ENCODE data around the gene PDGFRB.

The PDGFRB gene

DNA sequence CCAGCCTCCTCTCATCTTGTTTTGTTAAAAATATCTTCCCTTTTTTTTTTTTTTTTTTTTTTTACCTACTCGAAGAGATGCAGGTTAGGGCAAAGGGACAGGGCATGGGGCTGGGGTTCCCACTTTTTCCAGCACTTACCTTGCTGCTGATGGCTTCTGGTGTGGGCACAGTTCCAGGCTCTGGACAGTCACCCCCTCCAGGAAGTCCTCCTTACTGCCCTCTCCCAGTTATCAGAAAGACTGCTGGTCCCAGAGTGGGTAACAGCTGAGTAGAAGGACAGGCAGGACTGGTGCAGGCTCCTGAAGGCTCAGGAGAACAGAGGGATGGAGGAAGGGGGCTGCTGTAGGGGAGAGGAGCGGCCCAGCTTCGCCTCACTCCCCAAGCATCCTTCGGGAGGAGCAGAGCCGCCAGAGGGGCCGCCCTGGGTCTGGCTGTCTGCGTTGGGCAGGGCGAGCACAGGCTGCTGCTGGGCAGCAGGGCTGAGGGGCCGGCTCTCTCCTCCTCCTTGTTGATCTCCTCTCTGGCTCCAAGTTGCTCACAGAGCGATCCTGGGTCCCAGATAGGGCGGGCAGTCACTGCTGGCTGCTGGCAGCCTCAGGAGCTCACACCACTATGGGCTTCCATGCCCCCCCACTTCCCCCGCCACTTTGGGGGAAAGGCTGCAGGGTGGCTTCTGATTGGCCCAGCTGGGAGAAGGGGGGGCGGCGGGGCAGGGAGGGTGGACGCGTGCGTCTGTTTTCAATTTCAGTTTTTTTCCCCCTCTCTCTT, at the start of gene PDGFRB:
Gene PDGFRB (minus strand): TSS at position 588 of the 769 bp plus-strand sequence. CDS start 18,798 bp downstream, outside the sequence.
- peak; percentile 14 for DNase-seq

- no peak for DNase-seq
Measured at GRCh38 chr5:150204590-150204960, 48.9 kb upstream of the PDGFRB start.

DNA sequence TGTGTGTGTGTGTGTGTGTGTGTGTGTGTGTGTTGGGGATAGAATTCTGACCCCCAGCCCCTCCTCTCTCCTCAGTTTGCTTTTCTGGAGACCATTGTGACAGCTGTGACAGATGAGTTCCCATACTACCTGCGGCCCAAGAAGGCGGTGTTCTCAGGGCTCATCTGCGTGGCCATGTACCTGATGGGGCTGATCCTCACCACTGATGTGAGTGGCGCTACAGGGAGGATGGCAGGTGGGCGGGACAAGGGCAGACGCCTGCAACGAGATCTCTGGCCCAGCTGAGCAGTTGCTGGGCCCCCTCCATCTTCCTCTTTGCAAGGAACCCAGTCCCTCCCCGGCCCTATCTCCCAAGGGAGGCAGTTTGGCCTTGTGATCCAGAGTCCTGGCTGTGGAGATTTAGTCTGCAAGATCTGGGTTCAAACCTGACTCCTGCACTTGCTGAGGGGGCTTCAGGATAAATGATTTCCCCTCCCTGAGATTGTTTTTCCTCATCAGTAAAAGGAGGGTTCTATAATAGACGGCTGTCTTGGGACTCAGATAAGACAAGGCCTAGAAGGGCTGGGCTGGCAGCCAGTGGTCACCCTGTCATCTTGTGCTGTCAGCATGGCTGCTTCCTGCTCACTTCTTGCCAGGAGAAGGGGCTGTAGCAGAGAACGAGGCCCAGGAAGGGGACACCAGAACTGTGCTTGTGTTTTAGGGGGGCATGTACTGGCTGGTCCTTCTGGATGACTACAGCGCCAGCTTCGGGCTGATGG, 48.4 kb upstream of the PDGFRB start:
- no peak for DNase-seq

DNA sequence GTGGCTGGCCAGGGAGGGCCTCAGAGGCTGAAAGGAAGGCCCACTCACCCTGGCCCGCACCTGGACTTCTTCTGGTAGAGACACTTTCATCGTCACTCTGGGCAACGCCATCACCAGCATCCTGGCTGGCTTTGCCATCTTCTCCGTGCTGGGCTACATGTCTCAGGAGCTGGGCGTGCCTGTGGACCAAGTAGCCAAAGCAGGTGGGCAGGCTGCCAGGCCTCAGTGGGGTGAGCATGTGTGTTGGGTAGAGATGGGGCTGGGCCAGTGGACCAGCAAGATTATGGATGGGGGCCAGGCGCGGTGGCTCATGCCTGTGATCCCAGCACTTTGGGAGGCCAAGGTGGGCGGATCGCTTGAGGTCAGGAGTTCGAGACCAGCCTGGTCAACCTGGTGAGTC, 46.9 kb upstream of the PDGFRB start:
- DNase-seq = no peak

DNA sequence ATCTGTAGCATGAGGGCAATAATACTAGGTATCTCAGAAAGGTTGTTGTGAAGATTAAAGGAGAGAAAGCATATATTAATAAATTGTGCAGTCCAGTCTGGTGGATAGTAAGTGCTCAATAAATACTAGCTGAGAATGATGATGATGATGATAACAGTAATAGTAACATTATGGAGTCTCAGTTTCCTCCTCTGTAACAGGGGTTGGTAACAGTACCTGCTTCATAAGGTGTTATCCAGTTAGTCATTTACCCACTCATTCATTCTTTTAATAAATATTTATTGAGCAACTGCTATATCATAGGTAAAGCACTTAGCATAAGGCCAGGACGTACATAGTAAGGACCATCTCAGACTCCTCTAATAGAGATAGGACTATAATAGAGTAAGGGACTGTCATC, 41.8 kb upstream of the PDGFRB start:
- DNase-seq = no peak

DNA sequence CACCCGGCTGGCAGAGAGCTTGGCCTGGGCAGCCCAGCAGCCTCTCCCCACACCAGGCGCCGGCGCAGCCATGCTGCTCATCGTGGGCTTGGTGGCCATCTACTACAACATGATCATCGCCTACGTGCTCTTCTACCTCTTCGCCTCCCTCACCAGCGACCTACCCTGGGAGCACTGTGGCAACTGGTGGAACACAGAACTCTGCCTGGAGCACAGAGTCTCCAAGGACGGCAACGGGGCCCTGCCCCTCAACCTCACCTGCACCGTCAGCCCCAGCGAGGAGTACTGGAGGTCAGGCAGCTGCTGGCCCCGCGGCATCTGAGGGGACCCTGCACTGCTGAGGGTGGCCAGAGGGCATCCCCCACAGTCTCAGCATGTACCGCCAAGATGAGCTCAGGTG, 41.3 kb upstream of the PDGFRB start:
- DNase-seq = no peak

- DNase-seq = no peak
Measured at GRCh38 chr5:150196514-150196913, 40.9 kb upstream of the PDGFRB start.

- no peak for DNase-seq
Measured at GRCh38 chr5:150195736-150196485, 40.3 kb upstream of the PDGFRB start.

DNA sequence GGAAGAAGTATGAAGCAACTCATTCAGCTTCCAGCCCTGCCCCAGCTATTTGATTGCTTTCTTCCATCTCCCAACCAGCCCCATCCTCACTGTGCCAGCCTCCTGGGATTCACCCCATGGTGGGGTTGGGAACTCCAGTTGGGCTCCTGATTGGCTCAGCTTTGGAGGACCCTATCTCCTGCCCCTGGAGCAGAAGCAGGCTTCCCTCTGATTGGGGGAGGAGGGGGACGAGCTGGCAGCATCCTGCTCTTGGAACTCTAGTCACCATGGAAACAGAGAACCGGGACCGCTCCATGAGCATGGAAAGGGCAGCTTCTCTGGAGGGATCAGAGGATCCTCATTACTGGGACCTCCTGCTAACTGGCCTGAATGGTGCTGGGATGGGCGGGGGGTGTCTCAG, 36.8 kb upstream of the PDGFRB start:
- no peak for DNase-seq

DNA sequence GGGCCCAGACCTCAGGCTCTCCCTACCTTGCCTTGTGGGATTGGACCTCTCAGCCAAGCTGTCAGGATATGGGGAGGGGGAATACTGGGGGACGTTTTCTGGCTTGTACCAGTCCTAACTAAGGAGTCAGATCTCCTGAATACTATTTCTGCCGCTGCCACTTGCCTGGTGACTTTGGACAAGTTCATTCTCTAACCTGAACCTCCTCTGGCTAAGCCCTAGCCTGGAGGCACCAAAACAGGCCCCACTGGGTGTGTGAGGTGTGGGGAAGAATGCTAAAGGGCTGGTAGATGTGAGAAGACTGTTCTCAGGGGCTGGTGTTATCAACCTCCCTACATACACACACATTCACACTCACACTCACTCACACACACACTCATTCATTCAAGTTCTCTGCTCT, 35.3 kb upstream of the PDGFRB start:
- DNase-seq = no peak

DNA sequence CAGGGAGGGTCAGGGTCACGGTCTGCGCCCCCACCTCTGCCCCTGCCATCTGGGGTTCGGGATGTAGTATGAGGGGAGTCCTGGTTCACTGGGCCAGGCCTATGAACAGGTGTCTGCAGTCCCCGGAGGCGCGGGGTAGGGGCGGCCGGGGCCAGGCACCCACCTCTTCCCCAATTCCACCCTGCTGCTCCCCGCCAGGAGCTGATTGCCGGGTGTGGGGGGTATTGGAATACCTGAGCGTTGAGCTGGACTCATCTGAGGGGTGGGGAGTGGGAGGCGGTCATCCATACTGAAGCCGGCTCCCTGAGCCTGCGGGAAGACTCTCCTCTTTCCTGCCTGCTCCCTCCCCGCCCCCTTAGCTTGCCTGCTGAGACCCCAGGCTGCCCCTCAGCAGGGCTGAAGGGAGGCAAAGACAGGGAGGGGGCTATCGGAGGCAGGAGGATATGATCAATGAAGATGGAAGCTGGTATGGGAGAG, 34.9 kb upstream of the PDGFRB start:
- DNase-seq = no peak

DNA sequence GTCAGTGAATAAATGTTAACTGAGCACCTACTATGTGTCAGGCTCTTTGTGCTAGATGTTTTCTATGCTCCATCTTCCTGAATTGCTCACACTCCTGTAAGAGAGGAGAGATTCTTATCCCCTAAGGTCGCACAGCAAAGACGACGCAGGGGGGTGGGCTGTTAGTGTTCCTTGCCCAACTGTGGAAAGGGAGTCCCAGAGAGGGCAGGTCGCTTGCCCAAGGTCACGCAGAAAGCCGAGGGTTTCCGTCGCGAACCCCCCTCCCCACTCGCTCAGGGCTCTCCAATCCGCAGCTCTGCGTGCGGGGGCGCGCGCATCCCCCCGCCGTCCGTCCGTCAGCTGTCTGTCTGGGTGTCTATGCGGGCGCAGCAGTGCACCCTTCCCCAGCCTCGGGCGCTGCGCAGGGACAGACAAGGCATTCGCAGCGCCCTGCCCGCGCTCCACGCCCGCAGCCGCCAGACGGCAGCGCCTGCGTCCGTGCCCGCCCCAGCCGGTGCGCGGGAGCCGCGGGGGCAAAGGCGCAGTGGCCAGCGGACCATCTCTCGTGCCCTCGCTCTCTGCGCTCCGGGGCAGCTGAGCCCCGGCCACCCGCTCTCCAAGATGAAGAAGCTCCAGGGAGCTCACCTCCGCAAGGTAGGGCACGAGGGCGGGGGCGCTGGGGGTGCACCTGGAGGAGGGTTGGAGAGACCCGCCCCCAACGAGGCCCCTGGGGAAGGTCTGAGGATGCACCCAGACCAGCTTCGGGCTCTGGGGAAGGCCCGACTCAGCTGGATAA, 34.3 kb upstream of the PDGFRB start, which contains the start of gene SLC6A7:
Gene SLC6A7 (plus strand): TSS at position 335 of the 775 bp plus-strand sequence. CDS start 266 bp downstream, at position 601.
- DNase-seq = no peak

DNA sequence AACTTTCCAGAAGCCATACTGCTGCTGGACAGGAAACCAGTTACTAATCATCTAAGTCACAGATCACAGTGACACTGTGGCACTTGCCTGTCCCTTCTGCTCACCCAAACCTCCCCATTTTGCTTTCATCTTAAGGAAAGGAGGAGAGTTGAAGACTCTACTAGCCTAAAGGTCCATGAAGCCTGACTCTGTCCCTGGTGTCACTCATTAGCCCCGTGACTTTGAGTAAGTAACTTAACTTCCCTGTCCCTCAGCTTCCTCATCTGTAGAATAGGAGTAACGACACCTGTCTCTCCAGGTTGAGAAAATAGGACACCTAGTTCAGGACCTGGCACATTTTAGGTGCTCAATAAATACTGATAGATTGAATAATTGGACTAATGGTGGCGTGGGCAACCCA, 33.7 kb upstream of the PDGFRB start:
- no peak for DNase-seq

GRCh38 chr5:150188146-150188842, 32.6 kb upstream of the PDGFRB start:
- no peak for DNase-seq

DNA sequence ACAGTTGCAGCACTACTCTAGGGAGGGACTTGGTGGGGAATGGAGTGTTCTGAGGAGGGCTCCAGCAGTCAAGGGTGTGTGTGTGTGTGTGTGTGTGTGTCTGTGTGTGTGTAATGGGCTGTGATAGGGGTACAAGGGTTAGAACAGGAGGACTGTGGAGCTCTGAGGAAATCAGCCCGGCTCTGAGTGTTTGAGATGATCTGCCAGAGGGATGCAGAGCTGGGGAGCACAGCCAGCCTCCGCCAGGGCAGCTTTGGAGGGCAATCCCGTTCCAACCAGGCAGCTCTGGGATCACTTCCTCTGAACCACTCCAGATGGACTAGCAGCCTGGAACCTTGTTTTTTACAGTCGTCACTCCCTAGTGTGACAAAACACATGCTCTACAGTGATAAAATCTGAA, 31.3 kb upstream of the PDGFRB start:
- no peak for DNase-seq

GRCh38 chr5:150186137-150186536, 30.5 kb upstream of the PDGFRB start:
- no peak for DNase-seq

GRCh38 chr5:150184990-150185912, 29.6 kb upstream of the PDGFRB start:
- no peak for DNase-seq

- DNase-seq = no peak
Measured at GRCh38 chr5:150184006-150184405, 28.4 kb upstream of the PDGFRB start.

- DNase-seq = no peak
Measured at GRCh38 chr5:150183436-150183835, 27.8 kb upstream of the PDGFRB start.

GRCh38 chr5:150182774-150183173, 27.1 kb upstream of the PDGFRB start:
- DNase-seq = no peak
